ENCODE measurements around the gene ANAPC15. TPM values are rescaled to one million over a fixed set of nuclear protein-coding genes. Genes with fewer than 3 reads are reported as not detected.

ANAPC15 gene
- total and polyA plus RNA-seq, 2 donors (not counting 3 experiments of a cell fraction or from before 2014, with no cell fraction given): 67.0 to 70.5 TPM

GRCh38 chr11:72120930-72121329 is 8.4 kb upstream of the ANAPC15 start:
- BruUV-seq (replicated peaks): no TSS peak
- Histone ChIP-seq H3K9me3 (replicated peaks; ENCODE audit: control insufficient read depth, insufficient read depth, low read length) (no peaks in the 10 kb centered on the region), H3K36me3 (ENCODE audit: control insufficient read depth in 2 of 2, extremely low read depth in 1 of 2, insufficient read depth in 2 of 2, low read length in 2 of 2) (no peaks in the 10 kb centered on the region), H3K27ac (ENCODE audit: insufficient read depth, low read depth, low read length) (no peak overlapping the region), H3K4me1 (ENCODE audit: control insufficient read depth, extremely low read depth, insufficient read depth, low read length) (no peaks in the 10 kb centered on the region), H3K4me3 (replicated peaks in 1 of 3; ENCODE audit: insufficient read depth in 1 of 3, low read depth in 1 of 3, low read length in 3 of 3) (no peak overlapping the region), H3K9me1 (replicated peaks; ENCODE audit: control insufficient read depth, extremely low read depth, insufficient read depth, low read length) (no peaks in the 10 kb centered on the region), H3K79me2 (ENCODE audit: control insufficient read depth, insufficient read depth, low read length) (no peaks in the 10 kb centered on the region), H4K20me1 (replicated peaks; ENCODE audit: control insufficient read depth, extremely low read depth, insufficient read depth, low read length) (no peaks in the 10 kb centered on the region), H3K9ac (replicated peaks; ENCODE audit: extremely low read depth, insufficient read depth, low read length) (no peak overlapping the region), H2AFZ (ENCODE audit: low read depth, low read length) (no peak overlapping the region), H3K27me3 (ENCODE audit: control insufficient read depth in 2 of 2, insufficient read depth in 2 of 2, low read length in 2 of 2) (peaks cover 2 to 3% of the 10 kb centered on the region in 2 experiments), H3K4me2 (ENCODE audit: insufficient read depth, low read length) (no peak overlapping the region)
- DNase-seq (ENCODE audit: low read depth, low spot score) (no peak), FAIRE-seq (no peak)
- ChIA-PET CTCF (interaction anchor here (1.5 to 1.7 kb wide), 2 partner anchors 96 to 310 kb away, joined by 3 to 4 read pairs; no protein-coding TSS in a partner anchor), POLR2A (no interaction called here)
- dilution Hi-C loops (cut with MboI; ENCODE audit: extremely low pct_ligation_motif_present, low sequenced_read_pairs) (no loop called here), intact Hi-C loops (cut with micrococcal nuclease) (no loop called here)
- no peak for TF ChIP-seq MYC (IDR thresholded peaks at IDR 0.05; ENCODE audit: low read depth, low read length)
- TF ChIP-seq GATA2 (IDR thresholded peaks at IDR 0.05; ENCODE audit: insufficient read depth, insufficient read length, low read depth, low read length): no peak
- TF ChIP-seq MAX (IDR thresholded peaks at IDR 0.05; ENCODE audit: insufficient read depth, insufficient read length): no peak

- POLR2A ChIA-PET: no interaction called here
- intact Hi-C loops (cut with micrococcal nuclease) (no loop called here), dilution Hi-C loops (cut with MboI; ENCODE audit: extremely low pct_ligation_motif_present, low sequenced_read_pairs) (no loop called here)
- TF ChIP-seq MAX (IDR thresholded peaks at IDR 0.05; ENCODE audit: insufficient read depth, insufficient read length) (no peak), CTCF (IDR thresholded peaks at IDR 0.05; ENCODE audit: extremely low read depth in 1 of 2, insufficient read depth in 1 of 2, low read depth in 1 of 2, low read length in 2 of 2) (no peak), MYC (IDR thresholded peaks at IDR 0.05; ENCODE audit: low read depth, low read length) (no peak), JUN (IDR thresholded peaks at IDR 0.05; ENCODE audit: borderline replicate concordance, insufficient read depth, insufficient read length, low read depth) (no peak), GATA2 (IDR thresholded peaks at IDR 0.05; ENCODE audit: insufficient read depth, insufficient read length, low read depth, low read length) (no peak), POLR2AphosphoS5 (IDR thresholded peaks at IDR 0.05; ENCODE audit: insufficient read depth, low read depth, low read length) (no peak), EZH2 (IDR thresholded peaks at IDR 0.05; ENCODE audit: borderline replicate concordance, low read depth, low read length, severe bottlenecking) (no peak), POLR2A (IDR thresholded peaks at IDR 0.05; ENCODE audit: low read depth, low read length) (no peak), FOS (IDR thresholded peaks at IDR 0.05; ENCODE audit: borderline replicate concordance, insufficient read depth, low read length) (no peak)
- H3K4me3 ChIP-seq (replicated peaks in 1 of 3; ENCODE audit: insufficient read depth in 1 of 3, low read depth in 1 of 3, low read length in 3 of 3): no peak overlapping the region
- no peak overlapping the region for H2AFZ ChIP-seq (ENCODE audit: low read depth, low read length)
- no peaks in the 10 kb centered on the region for H3K79me2 ChIP-seq (ENCODE audit: control insufficient read depth, insufficient read depth, low read length)
- FAIRE-seq (no peak), DNase-seq (ENCODE audit: low read depth, low spot score) (no peak)
- no TSS peak for BruUV-seq (replicated peaks)
- H3K4me1 ChIP-seq (ENCODE audit: control insufficient read depth, extremely low read depth, insufficient read depth, low read length): no peaks in the 10 kb centered on the region
- no peak overlapping the region for H3K27ac ChIP-seq (ENCODE audit: insufficient read depth, low read depth, low read length)
- H3K36me3 ChIP-seq (ENCODE audit: control insufficient read depth in 2 of 2, extremely low read depth in 1 of 2, insufficient read depth in 2 of 2, low read length in 2 of 2): no peaks in the 10 kb centered on the region
- H3K4me2 ChIP-seq (ENCODE audit: insufficient read depth, low read length): no peak overlapping the region
- CTCF ChIA-PET: interaction anchor here (0.9 kb wide), 1 partner anchor 307 kb away, joined by 3 read pairs; no protein-coding TSS in a partner anchor
- no peaks in the 10 kb centered on the region for H3K9me3 ChIP-seq (replicated peaks; ENCODE audit: control insufficient read depth, insufficient read depth, low read length)
- H4K20me1 ChIP-seq (replicated peaks; ENCODE audit: control insufficient read depth, extremely low read depth, insufficient read depth, low read length): no peaks in the 10 kb centered on the region
- H3K9ac ChIP-seq (replicated peaks; ENCODE audit: extremely low read depth, insufficient read depth, low read length): no peak overlapping the region
- peaks cover 2 to 3% of the 10 kb centered on the region in 2 experiments for H3K27me3 ChIP-seq (ENCODE audit: control insufficient read depth in 2 of 2, insufficient read depth in 2 of 2, low read length in 2 of 2)
- H3K9me1 ChIP-seq (replicated peaks; ENCODE audit: control insufficient read depth, extremely low read depth, insufficient read depth, low read length): no peaks in the 10 kb centered on the region
Measured at GRCh38 chr11:72119198-72119597, 6.7 kb upstream of the ANAPC15 start.

Data from endothelial cell of umbilical vein (primary cell).